ENCODE data around the gene LIMK2. TPM values are rescaled to one million over a fixed set of nuclear protein-coding genes. Genes with fewer than 3 reads are reported as not detected.
"Not testable (repeated sequence)": the region's sequence is repeated elsewhere in the genome, so short reads cannot be mapped to it uniquely, and the experiment has no call there.

Gene LIMK2
- total and polyA plus RNA-seq, 4 donors: 6.6 to 39.2 (median 13.4) TPM

DNA sequence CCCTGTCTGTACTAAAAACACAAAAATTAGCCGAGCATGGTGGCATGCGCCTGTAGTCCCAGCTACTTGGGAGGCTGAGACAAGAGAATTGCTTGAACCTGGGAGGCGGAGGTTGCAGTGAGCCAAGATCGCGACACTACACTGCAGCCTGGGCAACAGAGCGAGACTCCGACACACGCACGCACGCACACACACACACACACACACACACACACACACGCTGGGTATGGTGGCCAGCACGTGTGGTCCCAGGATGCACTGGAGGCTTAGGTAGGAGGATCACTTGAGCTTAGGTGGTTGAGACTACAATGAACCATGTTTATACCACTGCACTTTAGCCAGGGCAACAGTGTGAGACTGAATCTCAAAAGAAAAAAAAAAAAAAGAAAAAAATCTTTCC lies 33.9 kb downstream of the LIMK2 start:
- 97% methylated on average over 12 of the region's 12 CpGs for WGBS
- not testable (repeated sequence) for H3K27me3 ChIP-seq (ENCODE audit: control insufficient read depth in 4 of 4, insufficient read depth in 4 of 4, low read length in 3 of 4); H3K9me3 ChIP-seq (ENCODE audit: control insufficient read depth in 4 of 4, low read length in 3 of 4); H3K4me3 ChIP-seq (ENCODE audit: low read depth in 1 of 3, low read length in 3 of 3); H3K9ac ChIP-seq (ENCODE audit: low read depth in 1 of 2, low read length in 2 of 2); DNase-seq (ENCODE audit: low spot score); H3K36me3 ChIP-seq (ENCODE audit: control insufficient read depth in 4 of 4, insufficient read depth in 3 of 4, low read depth in 1 of 4, low read length in 3 of 4); H3K27ac ChIP-seq (ENCODE audit: low read depth in 1 of 2, low read length in 2 of 2); H3K4me1 ChIP-seq (ENCODE audit: control insufficient read depth in 4 of 4, insufficient read depth in 4 of 4, low read length in 3 of 4)

DNA sequence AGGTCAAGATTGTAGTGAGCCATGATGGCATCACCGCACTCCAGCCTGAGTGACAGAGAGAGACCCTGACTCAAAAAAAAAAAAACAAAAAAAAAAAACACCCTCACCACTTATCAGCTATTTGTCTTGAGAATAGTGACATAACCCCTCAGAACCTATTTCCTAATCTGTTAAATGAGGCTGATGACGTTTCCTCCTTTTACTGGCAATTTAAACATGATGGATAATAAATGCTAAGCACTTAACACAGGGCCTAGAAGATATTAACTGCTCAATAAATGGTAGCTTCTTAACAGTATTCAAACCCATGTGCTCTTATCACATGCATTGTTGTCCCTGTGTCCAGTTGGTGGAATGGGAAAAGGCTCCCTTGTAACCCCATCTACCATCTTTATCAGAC lies 34.6 kb downstream of the LIMK2 start:
- Histone ChIP-seq H3K9me3 (ENCODE audit: control insufficient read depth in 4 of 4, low read length in 3 of 4) (no peaks in the 10 kb centered on the region), H3K4me3 (ENCODE audit: low read depth in 1 of 3, low read length in 3 of 3) (no peak overlapping the region), H3K27ac (ENCODE audit: low read depth in 1 of 2, low read length in 2 of 2) (no peak overlapping the region), H3K9ac (ENCODE audit: low read depth in 1 of 2, low read length in 2 of 2) (no peak overlapping the region), H3K4me1 (ENCODE audit: control insufficient read depth in 4 of 4, insufficient read depth in 4 of 4, low read length in 3 of 4) (peaks cover 0 to 4% (median 0%) of the 10 kb centered on the region in 4 donors), H3K27me3 (ENCODE audit: control insufficient read depth in 4 of 4, insufficient read depth in 4 of 4, low read length in 3 of 4) (no peaks in the 10 kb centered on the region), H3K36me3 (ENCODE audit: control insufficient read depth in 4 of 4, insufficient read depth in 3 of 4, low read depth in 1 of 4, low read length in 3 of 4) (peaks cover 0 to 2% (median under 1%) of the 10 kb centered on the region in 4 donors)
- DNase-seq (ENCODE audit: low spot score): no peak
- no peak for TF ChIP-seq HNF4G (IDR thresholded peaks at IDR 0.05)
- TF ChIP-seq HNF4A (conservative IDR thresholded peaks at IDR 0.05): no peak
- 84% methylated on average over 2 of the region's 2 CpGs for WGBS

DNA sequence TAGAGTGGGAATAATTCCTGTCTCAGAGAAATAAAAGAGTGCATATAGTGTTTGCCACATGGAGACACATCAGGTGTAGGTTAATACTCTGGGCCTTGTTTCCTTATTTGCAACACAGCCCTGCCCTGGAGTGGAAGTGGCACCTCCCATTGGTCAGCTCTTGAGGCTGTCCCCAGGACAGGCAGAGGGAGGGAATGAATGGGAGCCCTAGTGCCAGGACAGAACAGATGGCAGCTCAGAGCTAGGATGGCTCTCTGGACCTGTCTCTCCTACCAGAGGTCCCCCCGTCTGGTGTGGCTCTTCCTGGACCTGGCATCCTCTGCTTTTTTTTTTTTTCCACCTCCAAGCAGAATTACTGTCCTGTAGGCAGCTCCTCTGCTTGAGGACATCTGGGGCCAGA lies 35.6 kb downstream of the LIMK2 start:
- Histone ChIP-seq H3K4me3 (ENCODE audit: low read depth in 1 of 3, low read length in 3 of 3) (no peak overlapping the region), H3K27me3 (ENCODE audit: control insufficient read depth in 4 of 4, insufficient read depth in 4 of 4, low read length in 3 of 4) (no peaks in the 10 kb centered on the region), H3K27ac (ENCODE audit: low read depth in 1 of 2, low read length in 2 of 2) (no peak overlapping the region), H3K36me3 (ENCODE audit: control insufficient read depth in 4 of 4, insufficient read depth in 3 of 4, low read depth in 1 of 4, low read length in 3 of 4) (peaks cover 0 to 2% (median 0%) of the 10 kb centered on the region in 4 donors), H3K9ac (ENCODE audit: low read depth in 1 of 2, low read length in 2 of 2) (no peak overlapping the region), H3K9me3 (ENCODE audit: control insufficient read depth in 4 of 4, low read length in 3 of 4) (no peaks in the 10 kb centered on the region), H3K4me1 (ENCODE audit: control insufficient read depth in 4 of 4, insufficient read depth in 4 of 4, low read length in 3 of 4) (peaks cover 0 to 4% (median 0%) of the 10 kb centered on the region in 4 donors)
- 79% methylated on average over 1 of the region's 1 CpG for WGBS
- TF ChIP-seq, protein P1, sequence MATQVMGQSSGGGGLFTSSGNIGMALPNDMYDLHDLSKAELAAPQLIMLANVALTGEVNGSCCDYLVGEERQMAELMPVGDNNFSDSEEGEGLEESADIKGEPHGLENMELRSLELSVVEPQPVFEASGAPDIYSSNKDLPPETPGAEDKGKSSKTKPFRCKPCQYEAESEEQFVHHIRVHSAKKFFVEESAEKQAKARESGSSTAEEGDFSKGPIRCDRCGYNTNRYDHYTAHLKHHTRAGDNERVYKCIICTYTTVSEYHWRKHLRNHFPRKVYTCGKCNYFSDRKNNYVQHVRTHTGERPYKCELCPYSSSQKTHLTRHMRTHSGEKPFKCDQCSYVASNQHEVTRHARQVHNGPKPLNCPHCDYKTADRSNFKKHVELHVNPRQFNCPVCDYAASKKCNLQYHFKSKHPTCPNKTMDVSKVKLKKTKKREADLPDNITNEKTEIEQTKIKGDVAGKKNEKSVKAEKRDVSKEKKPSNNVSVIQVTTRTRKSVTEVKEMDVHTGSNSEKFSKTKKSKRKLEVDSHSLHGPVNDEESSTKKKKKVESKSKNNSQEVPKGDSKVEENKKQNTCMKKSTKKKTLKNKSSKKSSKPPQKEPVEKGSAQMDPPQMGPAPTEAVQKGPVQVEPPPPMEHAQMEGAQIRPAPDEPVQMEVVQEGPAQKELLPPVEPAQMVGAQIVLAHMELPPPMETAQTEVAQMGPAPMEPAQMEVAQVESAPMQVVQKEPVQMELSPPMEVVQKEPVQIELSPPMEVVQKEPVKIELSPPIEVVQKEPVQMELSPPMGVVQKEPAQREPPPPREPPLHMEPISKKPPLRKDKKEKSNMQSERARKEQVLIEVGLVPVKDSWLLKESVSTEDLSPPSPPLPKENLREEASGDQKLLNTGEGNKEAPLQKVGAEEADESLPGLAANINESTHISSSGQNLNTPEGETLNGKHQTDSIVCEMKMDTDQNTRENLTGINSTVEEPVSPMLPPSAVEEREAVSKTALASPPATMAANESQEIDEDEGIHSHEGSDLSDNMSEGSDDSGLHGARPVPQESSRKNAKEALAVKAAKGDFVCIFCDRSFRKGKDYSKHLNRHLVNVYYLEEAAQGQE (IDR thresholded peaks at IDR 0.05): no peak
- TF ChIP-seq, protein P2, sequence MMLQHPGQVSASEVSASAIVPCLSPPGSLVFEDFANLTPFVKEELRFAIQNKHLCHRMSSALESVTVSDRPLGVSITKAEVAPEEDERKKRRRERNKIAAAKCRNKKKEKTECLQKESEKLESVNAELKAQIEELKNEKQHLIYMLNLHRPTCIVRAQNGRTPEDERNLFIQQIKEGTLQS (IDR thresholded peaks at IDR 0.05): no peak
- no peak for TF ChIP-seq FOXA1 (IDR thresholded peaks at IDR 0.05)
- TF ChIP-seq, protein P3, sequence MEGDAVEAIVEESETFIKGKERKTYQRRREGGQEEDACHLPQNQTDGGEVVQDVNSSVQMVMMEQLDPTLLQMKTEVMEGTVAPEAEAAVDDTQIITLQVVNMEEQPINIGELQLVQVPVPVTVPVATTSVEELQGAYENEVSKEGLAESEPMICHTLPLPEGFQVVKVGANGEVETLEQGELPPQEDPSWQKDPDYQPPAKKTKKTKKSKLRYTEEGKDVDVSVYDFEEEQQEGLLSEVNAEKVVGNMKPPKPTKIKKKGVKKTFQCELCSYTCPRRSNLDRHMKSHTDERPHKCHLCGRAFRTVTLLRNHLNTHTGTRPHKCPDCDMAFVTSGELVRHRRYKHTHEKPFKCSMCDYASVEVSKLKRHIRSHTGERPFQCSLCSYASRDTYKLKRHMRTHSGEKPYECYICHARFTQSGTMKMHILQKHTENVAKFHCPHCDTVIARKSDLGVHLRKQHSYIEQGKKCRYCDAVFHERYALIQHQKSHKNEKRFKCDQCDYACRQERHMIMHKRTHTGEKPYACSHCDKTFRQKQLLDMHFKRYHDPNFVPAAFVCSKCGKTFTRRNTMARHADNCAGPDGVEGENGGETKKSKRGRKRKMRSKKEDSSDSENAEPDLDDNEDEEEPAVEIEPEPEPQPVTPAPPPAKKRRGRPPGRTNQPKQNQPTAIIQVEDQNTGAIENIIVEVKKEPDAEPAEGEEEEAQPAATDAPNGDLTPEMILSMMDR (IDR thresholded peaks at IDR 0.05; ENCODE audit: low read depth, low read length, missing input control): no peak
- no peak for TF ChIP-seq EGR1 (IDR thresholded peaks at IDR 0.05; ENCODE audit: low read depth in 2 of 2)
- TF ChIP-seq NR2F2 (IDR thresholded peaks at IDR 0.05): no peak
- no peak for TF ChIP-seq RXRA (IDR thresholded peaks at IDR 0.05)
- no peak for TF ChIP-seq SP1 (IDR thresholded peaks at IDR 0.05)
- TF ChIP-seq YY1 (IDR thresholded peaks at IDR 0.05): no peak
- no peak for TF ChIP-seq JUND (IDR thresholded peaks at IDR 0.05)
- TF ChIP-seq, protein P4, sequence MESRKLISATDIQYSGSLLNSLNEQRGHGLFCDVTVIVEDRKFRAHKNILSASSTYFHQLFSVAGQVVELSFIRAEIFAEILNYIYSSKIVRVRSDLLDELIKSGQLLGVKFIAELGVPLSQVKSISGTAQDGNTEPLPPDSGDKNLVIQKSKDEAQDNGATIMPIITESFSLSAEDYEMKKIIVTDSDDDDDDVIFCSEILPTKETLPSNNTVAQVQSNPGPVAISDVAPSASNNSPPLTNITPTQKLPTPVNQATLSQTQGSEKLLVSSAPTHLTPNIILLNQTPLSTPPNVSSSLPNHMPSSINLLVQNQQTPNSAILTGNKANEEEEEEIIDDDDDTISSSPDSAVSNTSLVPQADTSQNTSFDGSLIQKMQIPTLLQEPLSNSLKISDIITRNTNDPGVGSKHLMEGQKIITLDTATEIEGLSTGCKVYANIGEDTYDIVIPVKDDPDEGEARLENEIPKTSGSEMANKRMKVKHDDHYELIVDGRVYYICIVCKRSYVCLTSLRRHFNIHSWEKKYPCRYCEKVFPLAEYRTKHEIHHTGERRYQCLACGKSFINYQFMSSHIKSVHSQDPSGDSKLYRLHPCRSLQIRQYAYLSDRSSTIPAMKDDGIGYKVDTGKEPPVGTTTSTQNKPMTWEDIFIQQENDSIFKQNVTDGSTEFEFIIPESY (IDR thresholded peaks at IDR 0.05): no peak
- TF ChIP-seq TAF1 (conservative IDR thresholded peaks at IDR 0.05): no peak
- no peak for TF ChIP-seq HNF4G (IDR thresholded peaks at IDR 0.05)
- no peak for TF ChIP-seq FOXA2 (IDR thresholded peaks at IDR 0.05)
- DNase-seq (ENCODE audit: low spot score): no peak

All from liver (tissue), 9 donors.